ENCODE results near the gene CHERP.
"Not testable (repeated sequence)": the region's sequence is repeated elsewhere in the genome, so short reads cannot be mapped to it uniquely, and the experiment has no call there.

The CHERP gene

DNA sequence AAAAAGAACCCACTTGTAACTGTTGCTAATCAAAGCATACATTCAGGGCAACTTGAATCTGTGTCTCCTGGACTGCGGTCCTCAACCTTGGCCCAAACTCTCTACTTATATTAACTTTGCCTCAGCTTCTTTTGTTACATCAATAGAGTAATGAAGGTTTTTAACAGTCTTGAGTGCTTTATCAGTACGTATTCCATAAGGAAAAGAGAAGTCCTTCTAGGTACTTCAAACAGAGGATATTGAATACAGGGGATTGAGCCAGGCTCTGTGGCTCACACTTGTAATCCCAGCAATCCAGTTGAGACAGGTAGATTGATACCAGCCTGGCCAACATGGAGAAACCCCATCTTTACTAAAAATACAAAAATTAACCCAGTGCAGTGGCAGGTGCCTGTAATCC lies 69.2 kb downstream of the CHERP start:
- no peak for DNase-seq (ENCODE audit: low read depth)

DNA sequence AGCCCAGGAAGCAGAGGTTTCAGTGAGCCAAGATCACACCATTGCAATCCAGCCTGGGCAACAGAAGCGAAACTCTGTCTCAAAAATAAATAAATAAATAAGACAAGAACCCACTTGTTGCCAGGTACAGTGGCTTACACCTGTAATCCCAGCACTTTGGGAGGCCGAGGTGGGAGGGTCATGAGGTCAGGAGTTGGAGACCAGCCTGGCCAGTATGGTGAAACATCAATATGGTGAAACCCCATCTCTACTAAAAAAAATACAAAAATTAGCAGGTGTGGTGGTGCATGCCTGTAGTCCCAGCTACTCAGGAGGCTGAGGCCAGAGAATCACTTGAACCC lies 69.7 kb downstream of the CHERP start:
- not testable (repeated sequence) for DNase-seq (ENCODE audit: low read depth)

DNA sequence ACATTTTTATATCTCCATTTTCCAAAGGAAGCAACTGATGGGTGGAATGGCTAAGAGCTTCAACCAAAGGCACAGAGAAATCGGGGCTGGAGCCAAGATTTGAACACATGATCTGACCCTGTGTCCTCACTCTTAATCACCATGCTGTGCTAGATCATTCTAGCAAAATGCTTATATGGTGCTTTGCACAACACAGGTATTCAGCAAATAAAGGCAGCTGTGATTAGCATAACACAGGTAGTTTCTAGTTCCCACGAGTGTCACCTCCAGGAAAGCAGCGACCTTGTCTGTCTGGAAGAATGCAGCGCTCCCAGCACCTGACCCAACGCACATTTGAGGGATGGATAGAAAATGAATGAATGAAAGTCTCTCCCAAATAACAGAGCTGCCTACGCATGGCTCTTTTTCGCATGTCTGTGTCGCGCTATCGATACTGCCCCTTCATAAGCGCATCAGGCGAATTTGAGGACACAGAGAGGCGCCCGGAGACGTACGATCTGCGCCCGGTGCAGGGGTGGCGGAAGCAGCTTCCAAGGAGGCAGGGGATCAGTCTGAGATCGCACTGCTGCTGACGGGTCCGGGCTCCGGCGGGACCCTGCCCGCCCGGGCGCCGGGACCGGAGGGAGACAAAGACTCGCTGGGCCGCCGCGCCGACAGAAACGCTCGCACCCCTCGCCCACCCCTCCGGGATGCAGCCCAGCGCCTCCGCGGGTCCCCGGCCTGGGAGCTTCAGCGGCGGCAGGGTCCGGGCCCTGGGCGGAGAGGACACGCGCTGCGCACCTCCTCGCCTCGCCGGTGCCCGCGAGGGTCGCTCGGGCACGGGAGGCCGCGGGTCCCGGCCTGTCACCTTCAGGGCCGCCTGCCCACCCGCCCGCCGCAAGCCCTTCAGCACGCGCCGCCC lies 71.1 kb downstream of the CHERP start:
- peak; percentile 34 for DNase-seq (ENCODE audit: low read depth)

DNA sequence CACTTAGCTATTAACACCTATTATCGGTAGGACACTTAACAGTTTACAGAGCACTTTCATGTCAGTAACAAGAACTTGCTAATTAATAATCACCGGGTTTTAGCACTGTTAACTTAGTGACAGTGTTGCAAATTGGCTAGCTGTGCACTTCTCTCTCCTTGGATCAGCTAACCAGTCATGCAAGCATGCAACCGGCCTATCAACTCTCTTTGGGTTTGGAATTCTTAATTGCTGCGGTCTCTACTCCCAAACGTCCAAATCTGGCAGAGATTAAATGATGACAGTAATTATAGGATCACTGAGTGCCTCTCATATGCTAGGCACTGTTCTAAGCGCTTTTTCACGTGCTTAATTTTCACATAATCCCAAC lies 71.7 kb downstream of the CHERP start:
- no peak for DNase-seq (ENCODE audit: low read depth)

Measured in GM04504 (cell line).